Hepatocyte (in vitro differentiated cells): ENCODE results near the gene SLC48A1. TPM values are rescaled to one million over a fixed set of nuclear protein-coding genes. Genes with fewer than 3 reads are reported as not detected.

Source experiments
- DNase-seq: peaks from one replicate; pipeline ENCODE4 v3.0.0-alpha.2; 2016; ENCODE audit warnings: low spot score
- H2AFZ ChIP-seq: fragments of 200-600 bp; sonication (generic); 2 replicates; pipeline ENCODE4 v1.6.0; 2016; ENCODE audit warnings: antibody characterized with exemption, mild to moderate bottlenecking
- H3K27ac ChIP-seq: fragments of 200-600 bp; sonication (generic); 2 replicates; pipeline ENCODE4 v1.5.1; 2016; ENCODE audit warnings: mild to moderate bottlenecking
- H3K27me3 ChIP-seq: fragments of 200-600 bp; sonication (generic); 2 replicates; pipeline ENCODE4 v1.6.1; 2016
- H3K36me3 ChIP-seq: fragments of 200-600 bp; sonication (generic); replicated peaks from 2 replicates; pipeline ENCODE4 v1.5.1; 2016; ENCODE audit warnings: low read depth; ENCODE audit not compliant: insufficient read depth
- H3K4me1 ChIP-seq: fragments of 200-600 bp; sonication (generic); 2 replicates; pipeline ENCODE4 v1.5.1; 2016; ENCODE audit warnings: mild to moderate bottlenecking, moderate library complexity; ENCODE audit not compliant: insufficient read depth
- H3K4me2 ChIP-seq: fragments of 200-600 bp; sonication (generic); 2 replicates; pipeline ENCODE4 v1.6.0; 2016
- H3K4me3 ChIP-seq: fragments of 200-600 bp; sonication (generic); 2 replicates; pipeline ENCODE4 v1.5.1; 2016; ENCODE audit warnings: mild to moderate bottlenecking
- H3K79me2 ChIP-seq: fragments of 200-600 bp; sonication (generic); 2 replicates; pipeline ENCODE4 v1.6.0; 2017; ENCODE audit warnings: mild to moderate bottlenecking
- H3K9me2 ChIP-seq: fragments of 200-600 bp; sonication (generic); replicated peaks from 2 replicates; pipeline ENCODE4 v1.6.0; 2017; ENCODE audit warnings: mild to moderate bottlenecking; ENCODE audit not compliant: insufficient read depth
- H3K9me3 ChIP-seq: fragments of 200-600 bp; sonication (generic); 2 replicates; pipeline ENCODE4 v1.5.1; 2016; ENCODE audit warnings: low read depth, mild to moderate bottlenecking
- H4K20me1 ChIP-seq: fragments of 200-600 bp; sonication (generic); 2 replicates; pipeline ENCODE4 v1.6.0; 2016; ENCODE audit warnings: mild to moderate bottlenecking; ENCODE audit not compliant: insufficient read depth, poor library complexity, severe bottlenecking
- EZH2 ChIP-seq: fragments of 200-600 bp; sonication (generic); IDR thresholded peaks from 2 replicates; pipeline ENCODE4 v1.6.1; 2016; ENCODE audit warnings: antibody characterized with exemption, mild to moderate bottlenecking, borderline replicate concordance
- EZH2phosphoT487 ChIP-seq: fragments of 200-600 bp; sonication (generic); IDR thresholded peaks from one replicate; pipeline ENCODE4 v1.6.1; 2018; ENCODE audit warnings: antibody characterized with exemption, mild to moderate bottlenecking, low read depth, moderate library complexity; ENCODE audit not compliant: unreplicated experiment, severe bottlenecking
- WGBS: methylation state at CpG from one replicate; pipeline ENCODE4 v1.1.6; 2016; ENCODE audit warnings: low lambda C conversion rate; ENCODE audit errors: missing lambda C conversion rate; 5-methylcytosine and 5-hydroxymethylcytosine counted together
- polyA plus RNA-seq: library from polyadenylated mRNA; unstranded; fragments of >200 nt; fragmentation: Nextera tagmentation; extraction: Ambion mirVana; gene quantifications from 2 replicates; pipeline ENCODE4 v1.2.1, GENCODE V29; 2016
- total RNA-seq: library from RNA; depleted of rRNA; stranded (reverse); fragments of >200 nt; gene quantifications from 2 replicates; pipeline ENCODE4 v1.2.3, GENCODE V29; 2014
- TF ChIP-seq, protein P1 (sequence below): fragments of 200-600 bp; sonication (generic); IDR thresholded peaks from 2 replicates; pipeline ENCODE4 v1.5.1; 2016; ENCODE audit warnings: antibody characterized with exemption, mild to moderate bottlenecking; ENCODE audit not compliant: poor library complexity

The SLC48A1 gene
- total and polyA plus RNA-seq, 2 experiments from 2014 or later: 11.2 to 22.6 TPM

DNA sequence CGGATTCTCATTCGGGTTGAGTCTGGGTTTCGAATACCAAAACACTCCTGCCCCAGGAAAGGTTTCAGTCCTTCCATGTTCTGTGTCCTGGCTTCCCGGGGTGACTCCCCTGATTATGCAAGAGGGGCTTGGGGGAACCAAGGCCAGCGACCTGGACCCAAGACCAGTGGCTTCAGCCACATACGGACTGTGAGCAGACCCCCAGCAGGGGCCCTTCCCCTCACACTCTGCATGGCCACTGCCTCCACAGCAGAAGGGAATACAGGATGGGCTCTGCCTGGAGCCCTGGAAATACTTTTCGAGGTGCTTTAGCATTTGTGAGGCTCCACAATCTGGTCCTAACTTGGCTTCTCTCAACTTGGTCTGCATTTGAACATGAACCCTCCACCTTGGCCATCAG lies 27.5 kb downstream of the SLC48A1 start:
- 98% methylated on average over 7 of the region's 7 CpGs for WGBS
- Histone ChIP-seq H3K4me2 (no peak overlapping the region), H3K36me3 (no peaks in the 10 kb centered on the region), H4K20me1 (peaks cover 46% of the 10 kb centered on the region), H2AFZ (no peak overlapping the region), H3K4me3 (no peak overlapping the region), H3K4me1 (peaks cover 2% of the 10 kb centered on the region), H3K27me3 (no peaks in the 10 kb centered on the region), H3K27ac (no peak overlapping the region), H3K79me2 (peaks cover 57% of the 10 kb centered on the region), H3K9me3 (no peaks in the 10 kb centered on the region), H3K9me2 (no peaks in the 10 kb centered on the region)
- no peak for DNase-seq
- TF ChIP-seq, protein P1, sequence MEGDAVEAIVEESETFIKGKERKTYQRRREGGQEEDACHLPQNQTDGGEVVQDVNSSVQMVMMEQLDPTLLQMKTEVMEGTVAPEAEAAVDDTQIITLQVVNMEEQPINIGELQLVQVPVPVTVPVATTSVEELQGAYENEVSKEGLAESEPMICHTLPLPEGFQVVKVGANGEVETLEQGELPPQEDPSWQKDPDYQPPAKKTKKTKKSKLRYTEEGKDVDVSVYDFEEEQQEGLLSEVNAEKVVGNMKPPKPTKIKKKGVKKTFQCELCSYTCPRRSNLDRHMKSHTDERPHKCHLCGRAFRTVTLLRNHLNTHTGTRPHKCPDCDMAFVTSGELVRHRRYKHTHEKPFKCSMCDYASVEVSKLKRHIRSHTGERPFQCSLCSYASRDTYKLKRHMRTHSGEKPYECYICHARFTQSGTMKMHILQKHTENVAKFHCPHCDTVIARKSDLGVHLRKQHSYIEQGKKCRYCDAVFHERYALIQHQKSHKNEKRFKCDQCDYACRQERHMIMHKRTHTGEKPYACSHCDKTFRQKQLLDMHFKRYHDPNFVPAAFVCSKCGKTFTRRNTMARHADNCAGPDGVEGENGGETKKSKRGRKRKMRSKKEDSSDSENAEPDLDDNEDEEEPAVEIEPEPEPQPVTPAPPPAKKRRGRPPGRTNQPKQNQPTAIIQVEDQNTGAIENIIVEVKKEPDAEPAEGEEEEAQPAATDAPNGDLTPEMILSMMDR: no peak
- TF ChIP-seq EZH2phosphoT487: no peak
- TF ChIP-seq EZH2: no peak

DNA sequence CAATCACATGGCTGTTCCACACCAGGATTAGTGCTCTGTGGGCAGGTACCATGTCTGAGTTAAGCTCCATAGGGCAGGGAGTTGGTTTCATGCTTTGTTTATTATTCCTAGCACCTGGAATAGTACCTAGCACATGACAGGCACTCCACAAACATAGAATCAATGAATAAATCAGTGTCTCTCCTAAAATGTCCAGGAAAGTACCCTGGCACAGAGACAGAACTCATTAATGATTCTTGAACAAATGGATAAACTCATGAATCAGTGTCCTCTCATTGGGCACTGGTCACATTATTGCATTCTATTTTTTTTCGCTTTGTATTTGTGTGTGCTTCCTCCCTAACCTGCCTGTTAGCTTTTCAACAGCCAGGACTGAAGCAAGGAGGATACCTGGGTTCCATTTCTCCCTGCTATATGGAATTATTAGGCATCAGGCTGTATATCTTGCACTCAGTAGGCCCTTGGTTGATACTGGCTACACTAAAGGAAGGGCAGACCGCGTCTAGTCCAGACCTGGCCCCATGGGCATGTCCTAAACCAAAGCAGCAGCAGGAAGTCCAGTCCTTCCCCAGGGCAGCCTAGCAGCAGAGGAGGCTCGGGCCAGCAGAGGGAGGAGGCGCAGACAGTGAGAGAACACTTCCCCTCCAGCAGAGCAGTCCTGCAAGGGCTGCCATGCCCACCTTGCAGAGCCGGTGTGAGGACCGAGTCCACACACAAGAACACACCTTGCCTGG lies 28.3 kb downstream of the SLC48A1 start:
- Histone ChIP-seq H4K20me1 (peaks cover 53% of the 10 kb centered on the region), H3K36me3 (no peaks in the 10 kb centered on the region), H3K4me3 (no peak overlapping the region), H2AFZ (no peak overlapping the region), H3K79me2 (peaks cover 65% of the 10 kb centered on the region), H3K4me1 (peaks cover 10% of the 10 kb centered on the region), H3K27me3 (no peaks in the 10 kb centered on the region), H3K9me2 (no peaks in the 10 kb centered on the region), H3K4me2 (no peak overlapping the region), H3K9me3 (no peaks in the 10 kb centered on the region), H3K27ac (no peak overlapping the region)
- WGBS: 78% methylated on average over 7 of the region's 7 CpGs
- DNase-seq: no peak
- TF ChIP-seq EZH2 (no peak), EZH2phosphoT487 (no peak)

- Histone ChIP-seq H3K79me2 (peaks cover 70% of the 10 kb centered on the region), H3K4me1 (peaks cover 15% of the 10 kb centered on the region), H3K27ac (no peak overlapping the region), H2AFZ (no peak overlapping the region), H3K4me2 (no peak overlapping the region), H3K27me3 (no peaks in the 10 kb centered on the region), H3K36me3 (no peaks in the 10 kb centered on the region), H3K9me3 (no peaks in the 10 kb centered on the region), H3K4me3 (no peak overlapping the region), H4K20me1 (peaks cover 54% of the 10 kb centered on the region), H3K9me2 (no peaks in the 10 kb centered on the region)
- TF ChIP-seq EZH2phosphoT487: no peak
- TF ChIP-seq EZH2: no peak
- TF ChIP-seq, protein P1: no peak
- 81% methylated on average over 9 of the region's 9 CpGs for WGBS
- DNase-seq: no peak
Measured at GRCh38 chr12:47801904-47802246, 28.8 kb downstream of the SLC48A1 start.

GRCh38 chr12:47802312-47802711 lies 29.3 kb downstream of the SLC48A1 start:
- no peak for DNase-seq

More at GRCh38 chr12:47802312-47802711, 29.3 kb downstream of the SLC48A1 start:
- Histone ChIP-seq H3K9me2 (no peaks in the 10 kb centered on the region), H2AFZ (no peak overlapping the region), H3K27me3 (no peaks in the 10 kb centered on the region), H3K4me1 (peaks cover 19% of the 10 kb centered on the region), H3K27ac (no peak overlapping the region), H3K9me3 (no peaks in the 10 kb centered on the region), H3K36me3 (no peaks in the 10 kb centered on the region), H4K20me1 (peaks cover 55% of the 10 kb centered on the region), H3K4me2 (no peak overlapping the region), H3K79me2 (peaks cover 74% of the 10 kb centered on the region), H3K4me3 (no peak overlapping the region)
- WGBS: 71% methylated on average over 4 of the region's 5 CpGs
- TF ChIP-seq, protein P1: no peak
- TF ChIP-seq EZH2 (no peak), EZH2phosphoT487 (no peak)
